ENCODE data around the gene OGFOD1. TPM values are rescaled to one million over a fixed set of nuclear protein-coding genes. Genes with fewer than 3 reads are reported as not detected.

OGFOD1 gene
- total and polyA plus RNA-seq, 9 of the 15 experiments (the other 6 are each of a cell fraction or from before 2014, with no cell fraction given), result 60.4 to 134 (median 85.8) TPM

GRCh38 chr16:56450986-56451752, at the start of gene OGFOD1, which contains the start of gene NUDT21 (continued):
- TF ChIP-seq ZNF407 (IDR thresholded peaks at IDR 0.05; ENCODE audit: low read depth) (no peak), HBP1 (CRISPR knock-in tag; IDR thresholded peaks at IDR 0.05) (peak; percentile 86; the same call in 1 of the 2 replicates), FOXJ3 (CRISPR knock-in tag; IDR thresholded peaks at IDR 0.05) (no peak), MLX (CRISPR knock-in tag; conservative IDR thresholded peaks at IDR 0.05) (no peak), ILF3 (IDR thresholded peaks at IDR 0.05; ENCODE audit: borderline replicate concordance) (no peak), MTA2 (IDR thresholded peaks at IDR 0.05; ENCODE audit: low read depth) (no peak), ZNF384 (IDR thresholded peaks at IDR 0.05; ENCODE audit: low read depth, low read length) (no peak), ZNF184 (CRISPR knock-in tag; IDR thresholded peaks at IDR 0.05) (no peak), ZNF655 (CRISPR knock-in tag; IDR thresholded peaks at IDR 0.05) (no peak), PKNOX1 (IDR thresholded peaks at IDR 0.05) (peak; percentile 88)
